Activated CD4-positive, CD25-positive, alpha-beta regulatory T cell treated with anti-CD3 and anti-CD28 coated beads, Interleukin-2, amount 50 U/mL, for 16 hours (primary cell): ENCODE results near the gene PRKCG.
"Not testable (repeated sequence)": the region's sequence is repeated elsewhere in the genome, so short reads cannot be mapped to it uniquely, and the experiment has no call there.

ENCODE experiments used
- DNase-seq: peaks from one replicate; pipeline ENCODE4 v3.0.0-alpha.2; 2020; ENCODE audit warnings: low read depth, low spot score

PRKCG gene

GRCh38 chr19:53944416-53944815 is 62.4 kb downstream of the PRKCG start:
- DNase-seq = no peak

GRCh38 chr19:53944933-53945332 is 62.9 kb downstream of the PRKCG start:
- no peak for DNase-seq

DNA sequence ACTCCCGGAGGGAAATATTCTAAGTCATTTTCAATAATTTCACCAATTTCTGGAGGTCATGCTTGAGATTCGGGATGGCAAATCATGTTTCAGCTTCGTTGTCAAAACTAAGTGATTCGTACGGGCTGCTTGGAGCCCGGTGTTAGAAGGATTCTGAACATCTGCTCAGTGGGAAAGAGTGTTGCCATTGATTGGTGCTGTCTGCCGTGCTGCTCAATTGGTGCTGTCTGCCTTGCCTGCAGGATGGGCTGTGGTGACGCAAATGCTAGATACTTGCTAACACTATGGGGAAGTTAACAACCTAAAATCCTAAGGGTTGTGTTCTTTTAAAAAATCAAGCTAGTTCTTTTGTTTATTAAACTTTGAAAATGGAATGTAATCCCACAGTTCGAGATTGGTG is 63.4 kb downstream of the PRKCG start:
- DNase-seq = no peak

- DNase-seq = no peak
These were observed 64.0 kb downstream of the PRKCG start for GRCh38 chr19:53945998-53946397.

DNA sequence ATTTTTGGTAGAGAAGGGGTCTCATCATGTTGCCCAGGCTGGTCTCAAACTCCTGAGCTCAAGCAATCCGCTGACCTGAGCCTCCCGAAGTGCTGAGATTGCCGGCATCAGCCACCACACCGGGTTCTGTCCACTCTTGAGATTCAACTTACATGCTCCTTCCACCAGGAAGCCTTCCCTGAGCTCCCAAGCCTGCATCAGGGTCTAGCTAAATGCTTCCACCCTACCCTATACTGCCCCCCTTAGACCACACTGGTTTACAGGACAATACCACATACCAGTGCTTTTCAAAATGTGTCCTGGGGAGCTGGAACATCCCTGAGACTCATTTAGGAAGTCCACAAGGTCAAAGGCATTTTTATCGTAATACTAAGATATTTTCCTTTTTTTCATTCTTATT is 65.6 kb downstream of the PRKCG start:
- no peak for DNase-seq

GRCh38 chr19:53948611-53949010 is 66.6 kb downstream of the PRKCG start:
- not testable (repeated sequence) for DNase-seq

GRCh38 chr19:53951436-53951835 is 69.4 kb downstream of the PRKCG start:
- no peak for DNase-seq

DNA sequence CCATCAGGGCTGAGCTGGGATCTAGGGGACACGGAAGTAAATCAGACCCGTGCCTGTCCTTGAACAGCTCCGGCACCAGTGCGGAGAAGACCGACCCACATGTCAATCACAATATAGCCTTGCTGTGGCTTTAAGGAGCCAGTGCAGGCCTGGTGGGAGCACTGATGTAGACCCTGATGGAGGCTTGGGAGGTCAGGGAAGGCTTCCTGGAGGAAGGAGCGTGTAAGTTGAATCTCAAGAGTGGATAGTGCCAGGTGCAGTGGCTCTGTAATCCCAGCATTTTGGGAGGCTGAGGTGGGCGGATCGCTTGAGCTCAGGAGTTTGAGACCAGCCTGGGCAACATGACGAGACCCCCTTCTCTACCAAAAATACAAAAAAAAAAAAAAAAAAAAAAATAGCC is 70.0 kb downstream of the PRKCG start:
- no peak for DNase-seq

GRCh38 chr19:53953383-53953782 is 71.4 kb downstream of the PRKCG start:
- no peak for DNase-seq
